A673 (cell line): ENCODE results near the gene CAP1.

Experiments
- CTCF ChIP-seq: fragments of 300-800, 200-600 bp; sonication (generic); conservative IDR thresholded peaks from 2 replicates; pipeline ENCODE4 v1.5.1; 2017; ENCODE audit warnings: low read depth, mild to moderate bottlenecking, antibody characterized with exemption, low read length, moderate library complexity, mixed read lengths
- EZH2 ChIP-seq: fragments of 200-600 bp; sonication (generic); IDR thresholded peaks from 2 replicates; pipeline ENCODE4 v1.6.1; 2017; ENCODE audit warnings: borderline replicate concordance, low read depth, mild to moderate bottlenecking, mixed read lengths, antibody characterized with exemption, low read length; ENCODE audit not compliant: poor library complexity, severe bottlenecking

DNA sequence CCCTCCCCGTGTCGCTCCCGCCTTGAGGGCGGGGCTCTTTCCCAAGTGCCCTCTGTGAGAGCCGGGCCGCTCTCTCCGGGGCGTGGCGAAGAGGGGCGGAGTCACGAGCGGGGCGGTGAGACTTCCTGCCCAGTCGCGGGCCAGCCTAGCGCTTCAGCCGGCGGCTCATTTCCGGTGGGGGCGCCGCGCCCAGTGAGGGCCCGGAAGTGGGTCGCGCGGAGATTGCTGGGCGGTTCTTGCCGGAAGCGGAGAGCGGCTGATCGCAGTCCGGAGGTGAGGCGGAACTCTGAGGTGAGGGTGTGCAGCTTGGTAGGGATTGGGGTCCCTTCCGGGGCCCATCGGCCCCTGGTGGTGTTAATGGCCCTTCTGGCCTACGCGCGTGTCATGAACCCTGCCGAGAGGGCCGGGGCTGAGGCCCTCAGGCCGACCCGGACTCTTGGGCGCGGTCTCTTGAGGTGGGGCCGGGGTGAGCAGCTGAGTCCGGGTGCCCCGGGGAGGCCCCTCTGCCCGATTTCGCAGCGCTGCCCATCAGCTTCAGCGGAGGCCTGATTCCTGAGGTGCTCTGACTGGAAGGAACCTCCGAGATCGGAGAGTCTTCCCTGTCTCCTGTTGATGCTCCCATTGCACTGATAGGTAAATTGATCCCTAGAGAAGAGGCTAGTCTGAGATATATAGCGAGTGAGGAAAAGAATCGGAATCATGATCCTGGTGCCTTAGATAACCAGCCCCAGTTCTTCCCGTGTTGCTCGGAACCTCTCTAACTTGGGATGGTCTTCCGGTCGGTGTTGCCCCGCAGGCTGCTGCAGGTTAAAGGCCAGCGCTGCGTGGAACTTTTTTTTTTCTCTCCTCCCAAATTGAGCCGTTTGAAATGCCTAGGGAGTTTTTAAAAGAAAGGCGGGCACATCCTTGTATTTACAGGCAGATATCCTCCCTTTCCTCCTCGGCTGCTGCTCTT is at the start of gene CAP1:
- no peak for TF ChIP-seq CTCF
- TF ChIP-seq EZH2, result no peak
